Activated CD4-positive, alpha-beta memory T cell treated with anti-CD3 and anti-CD28 coated beads, Interleukin-2, amount 10 ng/mL, durations not matched to agents 7 days and 5 days (primary cell): ENCODE measurements around the gene SPACA4. TPM values are rescaled to one million over a fixed set of nuclear protein-coding genes. Genes with fewer than 3 reads are reported as not detected.

Experiments used
- CTCF ChIA-PET: fragments of 350-600 bp; sonication (Branson Sonifier 250); formaldehyde crosslinking; loops from one replicate; lab custom pipeline; 2021; ENCODE audit warnings: antibody characterized with exemption, inconsistent platforms; lab: Charles Lee
- POLR2A ChIA-PET: fragments of 350-600 bp; sonication (Branson Sonifier 250); formaldehyde crosslinking; loops from one replicate; lab custom pipeline; 2021; ENCODE audit warnings: antibody characterized with exemption; lab: Charles Lee
- DNase-seq: peaks from one replicate; pipeline ENCODE4 v3.0.0-alpha.2; 2020
- H3K27ac Mint-ChIP-seq: one replicate; pipeline ENCODE4 v1.8.0; 2021; ENCODE audit warnings: mild to moderate bottlenecking, mixed read lengths
- H3K27me3 Mint-ChIP-seq: one replicate; pipeline ENCODE4 v1.8.0; 2021; ENCODE audit warnings: mixed read lengths
- H3K36me3 Mint-ChIP-seq: one replicate; pipeline ENCODE4 v1.8.0; 2021; ENCODE audit warnings: low read depth, mixed read lengths
- H3K4me1 Mint-ChIP-seq: one replicate; pipeline ENCODE4 v1.8.0; 2021; ENCODE audit warnings: mixed read lengths
- H3K4me3 Mint-ChIP-seq: one replicate; pipeline ENCODE4 v1.8.0; 2021; ENCODE audit warnings: mild to moderate bottlenecking, mixed read lengths
- H3K9me3 Mint-ChIP-seq: one replicate; pipeline ENCODE4 v1.8.0; 2021; ENCODE audit warnings: mixed read lengths
- total RNA-seq, 2 experiments: library from RNA; stranded (reverse); gene quantifications; one replicate each; pipeline ENCODE4 v1.2.3, GENCODE V29; 2021

SPACA4 gene
- total RNA-seq, 2 experiments from 2014 or later, result not detected

DNA sequence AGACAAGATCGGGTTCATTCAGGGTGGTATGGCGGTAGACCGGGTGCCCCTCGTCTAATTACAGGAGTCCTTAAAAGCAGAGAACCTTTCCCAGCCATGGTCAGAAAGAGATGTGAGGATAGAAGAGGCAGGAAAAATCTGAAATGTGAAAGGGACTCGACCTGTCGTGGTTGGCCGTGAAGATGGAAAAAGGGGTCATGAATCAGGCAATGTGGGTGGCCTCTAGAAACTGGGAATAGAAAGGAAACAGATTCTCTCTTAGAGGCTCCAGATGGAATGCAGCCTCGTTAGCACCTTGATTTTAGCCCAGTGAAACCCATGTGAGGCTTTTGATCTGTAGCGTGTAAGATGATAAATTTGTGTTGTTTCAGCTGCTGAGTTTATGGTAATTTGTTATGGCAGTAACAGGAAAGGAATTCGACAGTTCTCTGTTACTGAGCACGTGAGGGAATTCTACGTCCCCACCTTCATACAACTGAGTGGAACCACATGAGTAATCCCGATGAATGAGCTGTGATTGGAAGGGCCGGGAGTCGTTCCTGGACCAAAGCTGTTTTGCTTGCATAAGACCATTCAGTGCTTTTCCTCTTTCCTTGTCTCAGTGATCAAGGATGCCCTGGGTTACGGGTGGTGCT lies 50.4 kb downstream of the SPACA4 start:
- Mint-ChIP-seq H3K4me3 (no peak overlapping the region), H3K36me3 (no peaks in the 10 kb centered on the region), H3K27ac (no peak overlapping the region), H3K4me1 (peaks cover 22% of the 10 kb centered on the region), H3K9me3 (no peaks in the 10 kb centered on the region), H3K27me3 (peaks cover 10% of the 10 kb centered on the region)
- ChIA-PET POLR2A (no interaction called here), CTCF (interaction anchor here (0.6 to 2.5 kb wide), 2 partner anchors 18 to 185 kb away, joined by 4 to 8 read pairs; no protein-coding TSS in a partner anchor)
- DNase-seq, result no peak

Other genes starting within 250 kb of the SPACA4 start
- 10 to 100 TPM; 17.4 to 18.2 TPM for gene TMEM143, start 242.8 kb upstream of the SPACA4 start, total RNA-seq
- under 1 TPM in 1 of 2 experiments, not detected in 1; 0.28 TPM for gene SYNGR4, start 242.4 kb upstream of the SPACA4 start, total RNA-seq
- 10 to 100 TPM; 91.8 to 94.4 TPM for gene KDELR1, start 215.2 kb upstream of the SPACA4 start, total RNA-seq
- under 1 TPM; 0.18 TPM for gene GRIN2D, start 213.1 kb upstream of the SPACA4 start, total RNA-seq
- gene GRWD1, start 160.8 kb upstream of the SPACA4 start, total RNA-seq, result 10 to 100 TPM; 25.6 to 27.1 TPM
- gene KCNJ14, start 151.2 kb upstream of the SPACA4 start, total RNA-seq, result under 1 TPM; 0.73 to 0.86 TPM
- 10 to 100 TPM; 53.2 to 55.3 TPM for gene CYTH2, start 137.4 kb upstream of the SPACA4 start, total RNA-seq
- gene LMTK3, start 94.9 kb upstream of the SPACA4 start, total RNA-seq, result 1 to 10 TPM; 3.8 to 5.4 TPM
- not detected for gene SULT2B1, start 54.6 kb upstream of the SPACA4 start, total RNA-seq
- gene FAM83E, start 8.3 kb downstream of the SPACA4 start, total RNA-seq, result 1 to 10 TPM; 1.3 to 2.6 TPM
- 1,000 to 10,000 TPM; 1,511 to 1,528 TPM for gene RPL18, start 12.4 kb downstream of the SPACA4 start, total RNA-seq
- 10 to 100 TPM; 27.7 to 29.5 TPM for gene SPHK2, start 12.8 kb downstream of the SPACA4 start, total RNA-seq
- gene DBP, start 30.6 kb downstream of the SPACA4 start, total RNA-seq, result 10 to 100 TPM; 18.7 to 19.1 TPM
- gene CA11, start 39.4 kb downstream of the SPACA4 start, total RNA-seq, result 1 to 10 TPM; 3.9 to 4.5 TPM
- 1 to 10 TPM in 1 of 2 experiments, under 1 TPM in 1; 0.68 to 1.1 TPM for gene NTN5, start 66.3 kb downstream of the SPACA4 start, total RNA-seq
- not detected for gene FUT2, start 89.2 kb downstream of the SPACA4 start, total RNA-seq
- 1 to 10 TPM in 1 of 2 experiments, under 1 TPM in 1; 0.88 to 1.2 TPM for gene MAMSTR, start 113.0 kb downstream of the SPACA4 start, total RNA-seq
- gene RASIP1, start 133.9 kb downstream of the SPACA4 start, total RNA-seq, result under 1 TPM; 0.05 to 0.15 TPM
- gene IZUMO1, start 140.2 kb downstream of the SPACA4 start, total RNA-seq, result not detected
- under 1 TPM; 0.28 to 0.45 TPM for gene FUT1, start 145.9 kb downstream of the SPACA4 start, total RNA-seq
- not detected for gene FGF21, start 148.8 kb downstream of the SPACA4 start, total RNA-seq
- 10 to 100 TPM; 39.8 TPM for gene BCAT2, start 204.3 kb downstream of the SPACA4 start, total RNA-seq
- gene HSD17B14, start 229.7 kb downstream of the SPACA4 start, total RNA-seq, result under 1 TPM; 0.50 to 0.63 TPM